GM23338 (cell line): ENCODE data around the gene PRDM9. TPM values are rescaled to one million over a fixed set of nuclear protein-coding genes. Genes with fewer than 3 reads are reported as not detected.
"Not testable (repeated sequence)": the region's sequence is repeated elsewhere in the genome, so short reads cannot be mapped to it uniquely, and the experiment has no call there.

ENCODE experiments used
- ATAC-seq: fragments of 200-7000 bp; cut with Tn5 transposase; 3 replicates; pipeline ENCODE4 v1.9.1; 2020
- DNase-seq: peaks from one replicate; pipeline ENCODE4 v3.0.0-alpha.2; 2015; ENCODE audit warnings: low spot score
- H2AFZ ChIP-seq: fragments of 200-600 bp; sonication (generic); 2 replicates; pipeline ENCODE4 v1.8.0; 2016; ENCODE audit warnings: antibody characterized with exemption, mild to moderate bottlenecking, moderate library complexity
- H3F3A ChIP-seq: fragments of 200-600 bp; sonication (generic); replicated peaks from 2 replicates; pipeline ENCODE4 v1.8.0; 2017; ENCODE audit warnings: antibody characterized with exemption, mixed run types, low read depth
- H3K27ac ChIP-seq: fragments of 200-600 bp; sonication (generic); 2 replicates; pipeline ENCODE4 v1.6.1; 2016; ENCODE audit warnings: low read depth
- H3K27me3 ChIP-seq: fragments of 200-600 bp; sonication (generic); 2 replicates; pipeline ENCODE4 v1.8.0; 2016; ENCODE audit warnings: mild to moderate bottlenecking, mixed run types, moderate library complexity; ENCODE audit not compliant: insufficient read depth
- H3K36me3 ChIP-seq: fragments of 200-600 bp; sonication (generic); 2 replicates; pipeline ENCODE4 v1.8.0; 2016; ENCODE audit warnings: mild to moderate bottlenecking; ENCODE audit not compliant: insufficient read depth
- H3K4me1 ChIP-seq: fragments of 200-600 bp; sonication (generic); 2 replicates; pipeline ENCODE4 v1.8.0; 2016; ENCODE audit warnings: mild to moderate bottlenecking, moderate library complexity; ENCODE audit not compliant: insufficient read depth
- H3K4me2 ChIP-seq: fragments of 200-600 bp; sonication (generic); 2 replicates; pipeline ENCODE4 v1.7.1; 2017; ENCODE audit warnings: mixed run types
- H3K4me3 ChIP-seq: fragments of 200-600 bp; sonication (generic); 2 replicates; pipeline ENCODE4 v1.6.1; 2016; ENCODE audit warnings: mixed run types
- H3K79me2 ChIP-seq: fragments of 200-600 bp; sonication (generic); replicated peaks from 2 replicates; pipeline ENCODE4 v1.8.0; 2017; ENCODE audit warnings: mild to moderate bottlenecking; ENCODE audit not compliant: insufficient read depth
- H3K9me2 ChIP-seq: fragments of 200-600 bp; sonication (generic); 2 replicates; pipeline ENCODE4 v1.8.0; 2017; ENCODE audit not compliant: insufficient read depth
- H4K20me1 ChIP-seq: fragments of 200-600 bp; sonication (generic); replicated peaks from 2 replicates; pipeline ENCODE4 v1.8.0; 2017; ENCODE audit warnings: mild to moderate bottlenecking; ENCODE audit not compliant: insufficient read depth
- H3K27ac Mint-ChIP-seq: 2 replicates; pipeline ENCODE4 v1.8.0; 2020; ENCODE audit warnings: inconsistent platforms, mild to moderate bottlenecking, moderate library complexity, mixed read lengths
- H3K27me3 Mint-ChIP-seq: 3 replicates; pipeline ENCODE4 v1.8.0; 2022; ENCODE audit warnings: low read depth, mild to moderate bottlenecking, moderate library complexity, mixed read lengths, inconsistent platforms; ENCODE audit not compliant: insufficient read depth, poor library complexity
- H3K36me3 Mint-ChIP-seq: 3 replicates; pipeline ENCODE4 v1.8.0; 2021; ENCODE audit warnings: low read depth, mild to moderate bottlenecking, inconsistent platforms, moderate library complexity, mixed read lengths
- H3K4me1 Mint-ChIP-seq: 3 replicates; pipeline ENCODE4 v1.8.0; 2020; ENCODE audit warnings: mild to moderate bottlenecking, inconsistent platforms, mixed read lengths
- H3K4me3 Mint-ChIP-seq: 3 replicates; pipeline ENCODE4 v1.8.0; 2021; ENCODE audit warnings: moderate library complexity, mild to moderate bottlenecking, inconsistent platforms, mixed read lengths
- H3K9me3 Mint-ChIP-seq: 3 replicates; pipeline ENCODE4 v1.8.0; 2020; ENCODE audit warnings: moderate library complexity, mild to moderate bottlenecking, inconsistent platforms, mixed read lengths
- CREB1 ChIP-seq: fragments of 250-450 bp; sonication (Bioruptor Pico); IDR thresholded peaks from 2 replicates; pipeline ENCODE4 v1.5.0; 2020; ENCODE audit warnings: low read depth, mild to moderate bottlenecking, moderate library complexity
- CTCF ChIP-seq, 2 experiments: fragments of 200-600 bp in 1 of 2; sonication (generic) in 1 of 2; conservative IDR thresholded peaks; 2 replicates each; pipeline versions ENCODE4 v1.5.1 to v1.6.1; 2016 to 2017; ENCODE audit warnings: antibody characterized with exemption in 2 of 2, low read depth in 2 of 2, mild to moderate bottlenecking in 2 of 2, moderate library complexity in 1 of 2
- NANOG ChIP-seq: IDR thresholded peaks from 2 replicates; pipeline ENCODE4 v1.6.1; 2016; ENCODE audit warnings: antibody characterized with exemption, borderline replicate concordance
- POLR2AphosphoS5 ChIP-seq: IDR thresholded peaks from 2 replicates; pipeline ENCODE4 v1.6.1; 2016; ENCODE audit warnings: antibody characterized with exemption, low read depth
- STAT1 ChIP-seq: IDR thresholded peaks from one replicate; pipeline ENCODE4 v1.6.1; 2016; ENCODE audit warnings: antibody characterized with exemption; ENCODE audit not compliant: unreplicated experiment
- ZNF331 ChIP-seq: fragments of 250-450 bp; sonication (Bioruptor Pico); IDR thresholded peaks from 2 replicates; pipeline ENCODE4 v1.5.0; 2020; ENCODE audit warnings: low read depth, mild to moderate bottlenecking, moderate library complexity
- ZNF462 ChIP-seq: fragments of 250-450 bp; sonication (Bioruptor Pico); IDR thresholded peaks from 2 replicates; pipeline ENCODE4 v1.5.0; 2020; ENCODE audit warnings: mild to moderate bottlenecking, moderate library complexity
- polyA plus RNA-seq: library from polyadenylated mRNA; unstranded; fragments of >200 nt; fragmentation: Nextera tagmentation; extraction: Ambion mirVana; gene quantifications from 2 replicates; pipeline ENCODE4 v1.2.1, GENCODE V29; 2016
- total RNA-seq: library from RNA; depleted of rRNA; stranded (reverse); fragments of >200 nt; shearing (Covaris generic); gene quantifications from 2 replicates; pipeline ENCODE4 v1.2.3, GENCODE V29; 2014

Gene PRDM9
- total and polyA plus RNA-seq, 2 experiments from 2014 or later: not detected

- not testable (repeated sequence) for H3F3A ChIP-seq, H3K27me3 ChIP-seq, H3K36me3 ChIP-seq, H3K79me2 ChIP-seq, H4K20me1 ChIP-seq, H3K4me3 Mint-ChIP-seq, H3K27ac Mint-ChIP-seq, H3K4me2 ChIP-seq, H3K4me3 ChIP-seq, H3K9me2 ChIP-seq, ATAC-seq, H3K36me3 Mint-ChIP-seq, H3K27me3 Mint-ChIP-seq, H3K4me1 ChIP-seq, DNase-seq, H3K27ac ChIP-seq, H2AFZ ChIP-seq, H3K4me1 Mint-ChIP-seq
- H3K9me3 Mint-ChIP-seq: peaks cover 11% of the 10 kb centered on the region; the same call in 2 of the 3 replicates
Measured at GRCh38 chr5:23486227-23486626, 21.2 kb upstream of the PRDM9 start.

- no peaks in the 10 kb centered on the region for H3K36me3 ChIP-seq
- H3K4me2 ChIP-seq: no peak overlapping the region
- H3K79me2 ChIP-seq: no peaks in the 10 kb centered on the region
- Mint-ChIP-seq H3K4me3 (no peak overlapping the region), H3K4me1 (no peaks in the 10 kb centered on the region), H3K9me3 (peaks cover 11% of the 10 kb centered on the region; the same call in 2 of the 3 replicates), H3K27me3 (no peaks in the 10 kb centered on the region), H3K27ac (no peak overlapping the region), H3K36me3 (peaks cover 4% of the 10 kb centered on the region; the same call in 1 of the 3 replicates)
- no peaks in the 10 kb centered on the region for H3K27me3 ChIP-seq
- no peak for ATAC-seq
- H2AFZ ChIP-seq: no peak overlapping the region
- no peaks in the 10 kb centered on the region for H4K20me1 ChIP-seq
- no peaks in the 10 kb centered on the region for H3F3A ChIP-seq
- no peak overlapping the region for H3K27ac ChIP-seq
- H3K4me1 ChIP-seq: no peaks in the 10 kb centered on the region
- TF ChIP-seq CTCF (conservative IDR thresholded peaks at IDR 0.05; ENCODE audit: low read depth in 2 of 2): no peak
- no peak for TF ChIP-seq ZNF331 (CRISPR knock-in tag)
- no peak for TF ChIP-seq POLR2AphosphoS5
- DNase-seq: no peak
- no peak overlapping the region for H3K4me3 ChIP-seq
- peaks cover 3% of the 10 kb centered on the region; the same call in 1 of the 2 replicates for H3K9me2 ChIP-seq
Measured at GRCh38 chr5:23490993-23491392, 16.4 kb upstream of the PRDM9 start.

- H3K36me3 Mint-ChIP-seq: no peaks in the 10 kb centered on the region
- no peak overlapping the region for H3K4me3 ChIP-seq
- H3K27me3 ChIP-seq: no peaks in the 10 kb centered on the region
- H3K4me3 Mint-ChIP-seq: no peak overlapping the region
- H3K9me3 Mint-ChIP-seq: no peaks in the 10 kb centered on the region
- no peak for DNase-seq
- H3K36me3 ChIP-seq: no peaks in the 10 kb centered on the region
- H2AFZ ChIP-seq: no peak overlapping the region
- no peak overlapping the region for H3K27ac ChIP-seq
- H3K4me1 Mint-ChIP-seq: peaks cover 3% of the 10 kb centered on the region; the same call in 1 of the 3 replicates
- no peak overlapping the region for H3K4me2 ChIP-seq
- H3K4me1 ChIP-seq: no peaks in the 10 kb centered on the region
- peaks cover 2% of the 10 kb centered on the region for H3K27me3 Mint-ChIP-seq
- H3K9me2 ChIP-seq: peaks cover 3% of the 10 kb centered on the region; the same call in 1 of the 2 replicates
- H4K20me1 ChIP-seq: no peaks in the 10 kb centered on the region
- ATAC-seq: no peak
- H3K27ac Mint-ChIP-seq: no peak overlapping the region
- H3K79me2 ChIP-seq: no peaks in the 10 kb centered on the region
- H3F3A ChIP-seq: no peaks in the 10 kb centered on the region
- TF ChIP-seq STAT1: no peak
- TF ChIP-seq ZNF462 (CRISPR knock-in tag): no peak
- TF ChIP-seq CREB1 (CRISPR knock-in tag): no peak
- no peak for TF ChIP-seq NANOG
- TF ChIP-seq ZNF331 (CRISPR knock-in tag): no peak
Measured at GRCh38 chr5:23494558-23494957, 12.9 kb upstream of the PRDM9 start.
